ENCODE data around the gene TSKU. TPM values are rescaled to one million over a fixed set of nuclear protein-coding genes. Genes with fewer than 3 reads are reported as not detected.

Gene TSKU
- total RNA-seq, 2 donors from 2014 or later = 39.6 to 41.3 TPM

GRCh38 chr11:76744186-76745043 is 38.7 kb upstream of the TSKU start:
- Histone ChIP-seq H3K4me1 (no peaks in the 10 kb centered on the region), H3K27ac (peak overlapping the region; percentile 56), H3K9me3 (no peaks in the 10 kb centered on the region), H3K4me3 (no peak overlapping the region), H3K9ac (ENCODE audit: low read depth in 2 of 2, low read length in 2 of 2) (peak overlapping the region in 1 of 2 donors; percentile 38), H3K36me3 (no peaks in the 10 kb centered on the region), H3K27me3 (no peaks in the 10 kb centered on the region)
- TF ChIP-seq CTCF (IDR thresholded peaks at IDR 0.05) = no peak
- intact Hi-C loops (cut with DNase I) = no loop called here
- DNase-seq = peak; percentile 38

GRCh38 chr11:76745044-76745376 is 38.1 kb upstream of the TSKU start:
- Histone ChIP-seq H3K27me3 (no peaks in the 10 kb centered on the region), H3K4me3 (no peak overlapping the region), H3K27ac (peak overlapping the region; percentile 56), H3K4me1 (no peaks in the 10 kb centered on the region), H3K36me3 (no peaks in the 10 kb centered on the region), H3K9ac (ENCODE audit: low read depth in 2 of 2, low read length in 2 of 2) (peak overlapping the region in 1 of 2 donors; percentile 38), H3K9me3 (no peaks in the 10 kb centered on the region)
- no peak for TF ChIP-seq CTCF (IDR thresholded peaks at IDR 0.05)
- intact Hi-C loops (cut with DNase I) = no loop called here
- DNase-seq = no peak

- H3K4me3 ChIP-seq = no peak overlapping the region
- H3K9ac ChIP-seq (ENCODE audit: low read depth in 2 of 2, low read length in 2 of 2) = peak overlapping the region in 1 of 2 donors; percentile 52
- no peaks in the 10 kb centered on the region for H3K4me1 ChIP-seq
- peak overlapping the region; percentile 56 for H3K27ac ChIP-seq
- H3K36me3 ChIP-seq = no peaks in the 10 kb centered on the region
- H3K9me3 ChIP-seq = no peaks in the 10 kb centered on the region
- DNase-seq = peak; percentile 86
- intact Hi-C loops (cut with DNase I) = no loop called here
- no peak for TF ChIP-seq CTCF (IDR thresholded peaks at IDR 0.05)
- no peaks in the 10 kb centered on the region for H3K27me3 ChIP-seq
Observed at GRCh38 chr11:76745561-76746207, 37.5 kb upstream of the TSKU start.

- no peak for DNase-seq
- Histone ChIP-seq H3K4me1 (no peaks in the 10 kb centered on the region), H3K9ac (ENCODE audit: low read depth in 2 of 2, low read length in 2 of 2) (peak overlapping the region in 1 of 2 donors; percentile 29), H3K27me3 (no peaks in the 10 kb centered on the region), H3K9me3 (no peaks in the 10 kb centered on the region), H3K36me3 (no peaks in the 10 kb centered on the region), H3K4me3 (no peak overlapping the region), H3K27ac (no peak overlapping the region)
- TF ChIP-seq CTCF (IDR thresholded peaks at IDR 0.05) = no peak
- intact Hi-C loops (cut with DNase I) = no loop called here
Observed at GRCh38 chr11:76747153-76747914, 35.8 kb upstream of the TSKU start.
